GM12801 (cell line): ENCODE measurements around the gene SLC7A6.

Source experiments
- CTCF ChIP-seq: IDR thresholded peaks from one replicate; pipeline ENCODE4 v1.5.1; 2011; ENCODE audit warnings: control low read depth; ENCODE audit not compliant: insufficient read length; ENCODE audit errors: extremely low read depth

The SLC7A6 gene

GRCh38 chr16:68338326-68339119 lies 74.2 kb downstream of the SLC7A6 start:
- TF ChIP-seq CTCF = no peak

GRCh38 chr16:68339214-68339613 lies 74.9 kb downstream of the SLC7A6 start:
- TF ChIP-seq CTCF = no peak

- TF ChIP-seq CTCF = no peak
Measured at GRCh38 chr16:68342620-68343019, 78.3 kb downstream of the SLC7A6 start.

- TF ChIP-seq CTCF = no peak
Measured at GRCh38 chr16:68343137-68343536, 78.8 kb downstream of the SLC7A6 start.

GRCh38 chr16:68344252-68344651 lies 79.9 kb downstream of the SLC7A6 start:
- no peak for TF ChIP-seq CTCF

- TF ChIP-seq CTCF = no peak
Measured at GRCh38 chr16:68345351-68345810, 81.1 kb downstream of the SLC7A6 start.

- no peak for TF ChIP-seq CTCF
Measured at GRCh38 chr16:68345958-68346635, 81.8 kb downstream of the SLC7A6 start.
